SH-SY5Y (cell line): ENCODE data around the gene PITPNM1.

Experiments used
- GATA2 ChIP-seq: IDR thresholded peaks from 2 replicates; pipeline ENCODE4 v1.6.1; 2011; ENCODE audit warnings: mild to moderate bottlenecking, low read depth, low read length
- GATA3 ChIP-seq: IDR thresholded peaks from 2 replicates; pipeline ENCODE4 v1.6.1; 2011; ENCODE audit warnings: low read depth, mild to moderate bottlenecking, low read length, moderate library complexity

PITPNM1 gene

GRCh38 chr11:67468456-67468758 lies 36.8 kb downstream of the PITPNM1 start:
- TF ChIP-seq GATA2 (no peak), GATA3 (no peak)

DNA sequence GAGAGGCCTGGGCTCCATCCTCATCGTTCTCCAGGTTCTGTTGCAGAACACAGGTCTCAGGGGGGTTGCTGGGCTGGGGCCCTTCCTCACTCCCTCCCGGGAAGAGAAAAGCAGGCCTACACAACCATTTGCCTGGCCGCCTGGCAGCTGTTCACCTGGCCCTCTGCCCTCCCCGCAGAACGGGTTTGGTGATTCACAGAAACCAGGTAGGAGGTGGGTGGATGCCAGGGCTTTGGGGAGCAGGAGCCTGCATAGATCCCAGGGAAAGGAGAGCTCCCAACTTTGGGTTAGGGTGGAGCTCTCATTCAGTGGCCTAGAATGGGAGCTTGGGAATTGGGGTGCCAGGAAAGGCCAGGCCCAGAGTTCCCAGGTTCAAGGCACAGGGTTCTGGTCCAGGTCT lies 37.1 kb downstream of the PITPNM1 start:
- TF ChIP-seq GATA3 (no peak), GATA2 (no peak)

GRCh38 chr11:67466962-67467771 lies 38.0 kb downstream of the PITPNM1 start:
- no peak for TF ChIP-seq GATA2
- no peak for TF ChIP-seq GATA3

DNA sequence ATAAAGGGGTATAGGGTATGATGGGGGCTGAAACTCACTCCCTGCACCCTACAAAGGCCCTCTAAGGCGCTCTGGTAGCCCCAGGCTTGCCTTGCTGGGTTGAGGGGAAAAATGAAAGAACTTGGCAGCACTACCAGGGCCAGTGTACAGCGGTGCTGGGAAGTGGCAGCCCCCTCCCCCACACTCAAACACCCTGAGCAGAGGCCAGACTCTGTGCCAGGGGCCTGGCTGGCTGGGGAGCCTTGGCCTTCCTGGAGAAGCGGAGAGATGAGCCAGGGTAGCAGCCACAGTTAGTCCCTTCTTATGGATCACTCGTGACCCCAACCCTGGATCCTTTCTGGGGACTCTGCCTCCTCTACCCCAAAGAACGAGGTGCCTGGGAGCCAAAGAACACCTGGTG lies 38.8 kb downstream of the PITPNM1 start:
- TF ChIP-seq GATA2: no peak
- TF ChIP-seq GATA3: no peak

- TF ChIP-seq GATA3 (no peak), GATA2 (no peak)
Measured at GRCh38 chr11:67465189-67465510, 40.0 kb downstream of the PITPNM1 start.

DNA sequence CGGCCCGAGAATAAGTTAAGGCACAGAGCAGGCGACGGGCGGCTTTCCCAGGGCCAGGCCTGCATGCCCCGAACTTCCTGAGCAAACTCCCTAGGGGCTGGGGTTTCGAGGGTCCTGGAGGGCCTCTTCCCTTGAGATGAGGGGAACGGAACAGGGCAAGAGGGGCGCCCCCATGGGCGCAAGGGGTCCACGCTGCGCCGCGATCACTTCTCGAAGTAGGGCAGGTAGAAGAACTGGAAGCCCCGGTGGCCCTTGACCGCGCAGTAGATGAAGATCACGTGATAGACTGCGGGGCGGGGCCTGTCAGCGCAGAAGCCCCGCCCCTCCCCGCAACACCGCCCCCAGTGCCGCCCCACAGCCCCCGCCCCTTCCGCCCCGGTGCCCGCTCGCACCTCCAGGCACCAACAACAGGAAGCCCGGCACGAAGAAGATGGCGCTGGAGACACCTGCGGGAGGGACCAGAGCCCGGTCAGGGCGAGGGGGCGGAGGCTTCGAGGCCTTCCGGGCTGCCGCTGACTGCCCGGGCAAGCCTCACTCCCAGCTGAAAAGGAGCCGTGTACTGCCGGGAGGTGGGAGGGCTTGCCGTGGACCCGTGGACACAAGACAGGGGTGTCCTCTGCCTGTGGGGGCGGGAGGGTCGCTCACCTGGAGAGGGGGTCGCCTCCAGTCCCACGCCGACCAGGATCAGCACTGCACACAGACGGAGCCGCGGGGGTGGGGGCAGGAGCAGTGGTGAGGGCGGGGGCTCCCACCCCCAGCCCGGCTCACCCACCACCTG lies 40.6 kb downstream of the PITPNM1 start:
- no peak for TF ChIP-seq GATA3
- no peak for TF ChIP-seq GATA2

DNA sequence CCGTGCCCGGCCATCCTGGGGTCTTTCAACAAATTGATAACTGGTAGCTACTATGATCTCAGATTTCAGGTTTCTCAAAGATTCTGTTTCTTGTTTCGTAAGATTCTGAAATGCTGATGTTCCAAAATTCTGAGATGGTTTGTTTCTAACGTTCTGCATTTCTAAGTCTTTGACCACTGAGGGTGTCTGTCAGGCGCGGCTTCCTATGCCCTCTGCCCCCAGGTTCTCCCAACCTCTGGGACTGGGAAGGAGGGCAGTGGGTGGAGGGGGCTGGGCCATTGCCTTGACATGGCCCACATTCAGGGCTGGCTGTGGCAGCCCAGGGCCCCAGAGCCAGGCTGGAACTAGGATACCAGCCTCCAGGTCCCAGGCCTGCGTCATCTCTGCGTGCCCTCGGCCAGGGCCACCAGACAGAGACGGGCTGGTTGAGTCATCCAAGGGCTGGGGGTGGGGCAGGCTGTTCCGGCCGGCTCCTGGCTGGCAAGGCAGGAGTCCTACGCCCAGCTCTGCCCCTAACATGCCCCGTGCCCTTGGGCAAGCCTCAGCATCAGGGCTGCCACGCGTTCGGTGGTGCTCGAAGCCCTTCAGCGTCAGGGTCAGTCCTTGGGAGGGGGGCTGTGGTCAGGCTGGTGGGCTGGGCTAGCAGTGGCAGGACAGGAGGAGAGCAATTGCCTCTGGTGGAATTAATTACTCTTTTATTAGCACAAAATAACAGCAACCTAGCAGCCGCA lies 41.3 kb downstream of the PITPNM1 start:
- TF ChIP-seq GATA3 (no peak), GATA2 (no peak)

DNA sequence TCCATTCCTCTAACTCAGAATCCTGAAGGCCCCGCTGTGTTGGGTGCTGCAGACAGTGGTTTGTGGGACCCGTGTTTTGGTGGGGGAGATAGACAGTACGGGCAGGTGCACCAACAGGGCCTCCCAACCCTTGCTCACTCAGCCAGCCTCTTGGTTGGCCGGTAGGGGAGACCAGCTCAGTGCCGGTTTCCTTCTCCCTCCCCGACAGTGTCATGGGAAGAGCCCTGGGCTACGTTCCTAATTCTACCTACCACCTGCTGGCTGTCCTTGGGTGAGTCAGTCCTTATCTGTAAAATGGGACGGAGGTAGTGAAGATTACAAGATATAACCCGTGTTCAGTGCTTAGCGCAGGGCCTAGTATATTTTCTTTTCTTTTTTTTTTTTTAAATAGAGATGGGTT lies 42.0 kb downstream of the PITPNM1 start:
- TF ChIP-seq GATA2 (no peak), GATA3 (no peak)

- TF ChIP-seq GATA2 (no peak), GATA3 (no peak)
Measured at GRCh38 chr11:67458266-67458665, 46.9 kb downstream of the PITPNM1 start.

DNA sequence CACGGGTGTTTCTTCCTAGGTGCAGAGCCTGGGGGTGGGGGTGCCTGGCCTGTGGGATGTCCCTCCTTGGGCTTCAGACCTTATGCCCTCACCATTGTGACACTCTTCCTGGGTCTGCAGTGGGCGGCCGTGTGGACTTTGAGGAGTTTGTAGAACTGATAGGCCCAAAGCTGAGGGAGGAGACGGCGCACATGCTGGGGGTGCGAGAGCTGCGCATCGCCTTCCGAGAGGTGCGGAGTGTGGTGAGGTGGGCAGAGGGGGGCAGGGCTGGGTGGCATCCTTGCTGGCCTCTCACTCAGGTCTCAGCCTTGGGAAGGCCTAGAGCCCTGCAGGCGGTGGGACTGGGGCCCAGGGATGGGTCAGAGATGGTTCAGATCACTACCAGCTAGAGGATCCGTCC lies 47.7 kb downstream of the PITPNM1 start:
- TF ChIP-seq GATA3: no peak
- TF ChIP-seq GATA2: no peak

DNA sequence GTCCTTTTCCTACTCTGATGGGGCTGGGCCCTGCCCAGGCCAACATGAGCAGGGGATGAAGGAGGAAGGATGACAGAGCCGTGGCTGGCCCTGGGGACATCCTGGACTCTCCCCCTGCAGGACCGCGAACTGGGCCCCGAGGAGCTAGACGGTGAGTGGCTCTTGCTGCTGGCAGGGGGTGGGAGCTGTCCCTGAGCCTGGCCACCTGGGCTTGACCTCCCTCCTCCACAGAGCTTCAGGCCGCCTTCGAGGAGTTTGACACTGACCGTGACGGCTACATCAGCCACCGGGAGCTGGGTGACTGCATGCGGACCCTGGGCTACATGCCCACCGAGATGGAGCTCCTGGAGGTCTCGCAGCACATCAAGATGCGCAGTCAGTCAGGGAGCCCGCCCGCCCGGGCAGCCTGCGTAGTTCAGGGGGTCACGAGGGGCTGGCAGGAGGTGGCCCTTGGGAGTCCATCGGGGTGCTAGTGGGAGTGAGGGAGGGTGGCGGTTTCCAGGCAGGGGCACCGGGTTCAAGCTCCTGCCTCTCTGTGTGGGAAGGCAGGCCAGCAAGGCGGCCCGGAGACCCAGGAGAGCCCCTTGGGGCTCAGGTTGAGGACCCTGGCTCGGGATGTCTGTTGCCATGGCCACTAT lies 49.0 kb downstream of the PITPNM1 start:
- TF ChIP-seq GATA3 (no peak), GATA2 (no peak)

DNA sequence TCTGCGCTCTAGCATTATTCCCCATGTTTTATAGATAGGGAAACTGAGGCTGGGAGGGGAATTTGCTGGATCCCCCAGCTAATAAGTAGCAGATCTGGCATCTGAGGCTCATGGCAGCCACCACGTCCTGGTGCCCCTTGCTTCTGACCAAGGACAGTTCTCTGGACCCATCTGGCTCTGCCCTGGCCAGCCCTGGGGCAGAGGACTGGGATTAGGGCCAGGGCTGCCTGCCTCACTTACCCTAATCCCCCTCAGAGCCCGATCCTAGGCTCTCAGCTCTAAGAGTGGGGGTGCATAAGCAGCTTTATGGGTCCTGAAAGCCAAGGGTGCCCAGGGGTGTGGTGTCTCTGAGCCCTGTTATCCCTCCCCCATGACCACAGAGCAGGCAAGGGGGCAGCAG lies 50.1 kb downstream of the PITPNM1 start, which contains the start of gene CABP4:
Gene CABP4 (plus strand): TSS at position 301 of the 400 bp plus-strand sequence. CDS start 70 bp downstream, at position 371.
- TF ChIP-seq GATA3: no peak
- no peak for TF ChIP-seq GATA2

GRCh38 chr11:67453816-67454732 lies 51.1 kb downstream of the PITPNM1 start:
- no peak for TF ChIP-seq GATA3
- TF ChIP-seq GATA2: no peak
